COLO829 (cell line): ENCODE results near the gene ST6GAL1.

Experiments
- DNase-seq: peaks from one replicate; pipeline ENCODE4 v3.0.0; 2012; ENCODE audit warnings: low spot score

The ST6GAL1 gene

DNA sequence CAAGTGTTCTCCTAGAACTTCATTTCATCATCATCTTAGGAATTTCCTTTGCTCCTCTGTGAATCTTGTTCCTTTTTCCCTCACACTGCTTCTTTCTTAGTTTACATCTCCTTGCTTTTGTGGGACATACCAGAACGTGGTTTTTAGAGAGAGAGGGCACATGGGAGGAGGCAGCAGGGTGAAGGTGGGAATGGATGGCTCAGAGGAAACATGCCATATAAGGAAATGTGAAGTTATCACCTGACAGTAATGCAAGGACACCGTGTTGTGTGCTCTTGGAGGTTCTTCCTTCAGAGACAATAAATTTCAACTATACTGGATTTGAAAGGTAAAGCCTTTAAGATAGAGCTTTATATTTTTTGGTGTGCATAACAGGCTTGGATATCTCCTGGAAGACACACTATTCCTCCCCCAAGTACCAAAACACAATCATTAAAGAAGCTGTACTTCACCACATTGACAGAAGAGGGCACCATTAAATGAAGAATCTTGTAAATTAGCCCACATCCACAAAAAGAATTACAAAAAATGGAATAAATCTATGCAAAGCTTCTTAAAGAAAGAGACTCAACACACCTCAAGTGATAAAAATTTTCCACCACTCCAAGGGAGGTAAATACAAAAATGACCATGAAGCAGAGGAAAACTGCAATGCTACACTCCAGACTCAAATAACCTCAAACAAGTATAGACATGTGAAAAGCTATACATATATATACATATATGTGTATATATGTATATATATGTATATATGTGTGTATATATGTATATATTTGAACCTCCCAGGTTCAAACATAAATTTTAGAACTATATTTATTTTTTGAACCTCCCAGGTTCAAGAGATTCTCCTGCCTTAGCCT, 182.8 kb downstream of the ST6GAL1 start:
- DNase-seq, result no peak

DNA sequence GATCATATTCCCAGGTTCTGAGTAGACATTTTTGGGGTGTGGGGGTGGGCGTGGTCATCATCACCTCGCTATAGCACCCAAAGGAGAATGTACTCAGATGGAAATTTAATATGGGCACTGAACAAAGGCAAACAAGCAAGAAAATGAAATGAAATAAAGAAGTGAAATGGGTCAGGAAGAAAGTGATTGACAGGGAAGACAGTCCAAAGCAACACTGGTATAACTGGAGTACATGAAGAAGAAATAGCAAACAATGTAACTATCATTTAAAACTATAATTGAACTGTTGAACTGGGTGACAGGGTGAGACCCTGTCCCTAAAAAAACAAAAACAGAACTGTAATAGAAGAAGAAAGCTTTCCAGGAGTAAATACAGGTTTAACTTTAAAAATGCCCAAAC, 184.2 kb downstream of the ST6GAL1 start:
- no peak for DNase-seq

DNA sequence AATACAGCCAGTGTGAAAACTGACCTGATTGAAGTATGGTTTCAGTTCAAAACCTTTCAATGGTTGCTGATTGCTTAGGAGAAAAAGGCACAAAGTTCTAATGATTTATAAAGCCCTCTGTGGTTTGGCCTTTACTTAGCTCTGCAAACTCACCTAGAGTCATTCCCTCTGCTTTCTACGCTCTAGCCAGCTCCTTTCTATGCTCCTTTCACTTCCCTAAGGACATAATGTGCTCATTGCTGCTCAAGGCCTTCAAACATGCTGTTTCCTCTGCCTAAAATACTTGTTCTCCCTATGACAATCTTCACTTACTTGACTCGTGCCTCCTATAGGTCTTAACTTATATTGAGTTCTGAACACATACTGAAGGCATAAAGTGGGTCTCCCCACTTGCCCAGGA, 190.0 kb downstream of the ST6GAL1 start:
- no peak for DNase-seq

DNA sequence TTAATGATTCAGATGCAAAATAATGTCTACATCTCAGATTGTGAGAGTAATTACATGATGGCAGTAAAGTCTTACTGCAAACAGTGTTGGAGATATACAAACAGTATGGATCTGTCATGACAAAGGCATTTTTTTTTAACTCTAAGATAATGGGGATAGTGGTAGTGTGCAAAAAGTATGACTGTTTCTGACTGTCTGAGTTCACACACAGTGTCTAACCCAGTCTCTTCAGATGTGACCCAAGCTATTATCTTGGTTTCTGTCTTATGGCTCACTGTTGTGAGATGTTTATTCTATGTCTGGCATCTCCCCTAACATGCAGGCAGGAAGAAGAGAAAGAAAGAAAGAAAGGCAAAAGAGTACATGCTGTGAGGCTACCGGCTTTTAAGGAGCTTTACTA, 191.9 kb downstream of the ST6GAL1 start:
- DNase-seq, result no peak

DNA sequence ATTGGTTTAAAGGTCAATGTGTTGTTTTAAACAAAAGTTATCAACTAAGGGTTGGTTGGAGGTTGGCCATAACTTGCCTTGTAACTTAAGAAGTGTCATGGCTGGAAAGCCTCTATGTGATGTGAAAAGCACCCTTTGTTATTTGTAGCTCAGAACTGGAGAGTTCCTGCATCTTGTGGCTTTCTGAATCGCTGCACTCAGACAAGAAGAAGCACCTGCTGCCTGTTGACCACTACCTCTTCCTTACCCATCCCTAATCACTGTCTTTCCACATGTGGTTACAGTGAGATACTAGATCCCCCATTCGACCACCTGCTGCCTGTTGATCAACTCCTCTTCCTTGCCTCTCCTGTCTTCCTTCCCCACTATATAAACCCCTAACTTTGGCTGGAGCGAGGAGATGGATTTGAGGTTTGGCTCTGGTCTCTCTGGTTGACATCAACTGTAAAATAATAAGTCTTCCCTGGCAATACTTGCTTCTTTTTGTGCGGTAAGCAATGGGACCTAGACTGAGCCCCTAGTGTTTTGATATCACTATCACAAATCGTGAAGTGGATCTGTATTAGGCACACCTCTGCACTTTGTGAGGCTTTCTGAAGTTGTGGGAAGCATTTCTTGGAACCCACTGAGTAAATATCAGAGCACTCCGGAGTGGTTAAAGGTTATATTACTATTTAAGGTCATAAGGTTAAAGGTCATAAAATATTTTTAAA, 195.1 kb downstream of the ST6GAL1 start:
- no peak for DNase-seq
